GM12891 (cell line): ENCODE measurements around the gene ARPIN.
"Not testable (repeated sequence)": the region's sequence is repeated elsewhere in the genome, so short reads cannot be mapped to it uniquely, and the experiment has no call there.

Experiments
- DNase-seq: peaks from one replicate; pipeline ENCODE4 v3.0.0; 2011; ENCODE audit warnings: low spot score; ENCODE audit not compliant: insufficient read length
- FAIRE-seq: peaks from 2 replicates; lab custom pipeline; 2011; peaks lifted over from hg19 to GRCh38; lab: Jason Lieb, UNC
- PAX5 ChIP-seq: IDR thresholded peaks from 2 replicates; pipeline ENCODE4 v1.6.1; 2011; ENCODE audit warnings: low read length, moderate library complexity, mild to moderate bottlenecking; ENCODE audit not compliant: insufficient read depth, severe bottlenecking
- POLR2A ChIP-seq: IDR thresholded peaks from 2 replicates; pipeline ENCODE4 v1.6.1; 2011; ENCODE audit warnings: low read depth, low read length, control low read depth
- POLR2AphosphoS5 ChIP-seq: IDR thresholded peaks from 2 replicates; pipeline ENCODE4 v1.6.1; 2011; ENCODE audit warnings: low read depth, low read length, control low read depth
- POU2F2 ChIP-seq: IDR thresholded peaks from 2 replicates; pipeline ENCODE4 v1.6.1; 2011; ENCODE audit warnings: low read depth, mild to moderate bottlenecking, control low read depth, low read length, moderate library complexity
- SPI1 ChIP-seq: IDR thresholded peaks from 2 replicates; pipeline ENCODE4 v1.6.1; 2011; ENCODE audit warnings: low read depth, low read length, control low read depth
- TAF1 ChIP-seq: IDR thresholded peaks from 2 replicates; pipeline ENCODE4 v1.6.1; 2011; ENCODE audit warnings: low read depth, low read length, control low read depth

Gene ARPIN

GRCh38 chr15:89860431-89860830 lies 52.3 kb downstream of the ARPIN start:
- TF ChIP-seq TAF1: no peak
- no peak for TF ChIP-seq PAX5
- TF ChIP-seq POLR2A: no peak
- TF ChIP-seq SPI1: no peak
- TF ChIP-seq POU2F2: no peak
- TF ChIP-seq POLR2AphosphoS5: no peak
- FAIRE-seq (peak; percentile 48), DNase-seq (no peak)

DNA sequence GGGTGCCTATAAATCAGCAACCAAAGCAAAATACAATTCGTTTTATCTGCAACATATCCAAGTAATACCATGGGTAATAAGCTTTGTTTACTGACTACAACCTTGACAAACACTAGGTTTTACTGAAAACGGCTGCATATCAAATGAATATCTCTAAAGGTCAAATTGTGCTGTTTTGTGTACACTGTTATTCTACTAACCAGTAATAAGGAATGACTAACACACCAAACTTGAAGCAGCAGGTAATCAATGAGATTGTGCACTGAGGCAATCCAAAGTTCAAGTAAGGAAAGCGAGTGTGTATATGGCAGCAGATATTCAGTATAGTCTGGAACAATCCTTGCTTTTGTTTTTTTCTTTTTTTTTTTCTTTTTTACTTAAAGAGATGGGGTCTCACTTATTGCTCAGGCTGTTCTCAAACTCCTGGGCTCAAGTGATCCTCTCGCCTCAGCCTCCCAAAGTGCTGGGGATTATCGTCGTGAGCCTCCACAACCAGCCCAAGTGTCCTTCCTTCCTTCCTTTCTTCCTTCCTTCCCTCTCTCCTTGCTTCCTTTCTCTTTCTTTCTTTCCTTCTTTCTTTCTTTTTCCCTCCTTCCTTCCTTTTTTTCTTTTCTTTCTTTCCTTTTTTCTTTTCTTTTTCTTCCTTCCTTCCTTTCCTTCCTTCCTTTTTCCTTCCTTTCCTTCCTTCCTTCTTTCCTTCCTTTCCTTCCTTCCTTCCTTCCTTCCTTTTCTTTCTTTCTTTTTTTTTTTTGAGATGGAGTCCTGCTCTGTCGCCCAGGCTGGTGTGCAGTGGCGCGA lies 53.9 kb downstream of the ARPIN start:
- TF ChIP-seq PAX5: no peak
- TF ChIP-seq POU2F2: no peak
- no peak for TF ChIP-seq SPI1
- TF ChIP-seq TAF1: no peak
- TF ChIP-seq POLR2AphosphoS5: no peak
- no peak for TF ChIP-seq POLR2A
- FAIRE-seq (no peak), DNase-seq (no peak)

GRCh38 chr15:89857673-89858072 lies 55.1 kb downstream of the ARPIN start:
- FAIRE-seq: no peak
- TF ChIP-seq SPI1 (no peak), POLR2AphosphoS5 (no peak), POU2F2 (no peak), TAF1 (no peak), PAX5 (no peak), POLR2A (no peak)
- DNase-seq: no peak

- DNase-seq (no peak), FAIRE-seq (no peak)
- TF ChIP-seq PAX5 (no peak), SPI1 (no peak), POLR2A (no peak), POU2F2 (no peak), TAF1 (no peak), POLR2AphosphoS5 (no peak)
Observed at GRCh38 chr15:89855948-89856347, 56.8 kb downstream of the ARPIN start.

DNA sequence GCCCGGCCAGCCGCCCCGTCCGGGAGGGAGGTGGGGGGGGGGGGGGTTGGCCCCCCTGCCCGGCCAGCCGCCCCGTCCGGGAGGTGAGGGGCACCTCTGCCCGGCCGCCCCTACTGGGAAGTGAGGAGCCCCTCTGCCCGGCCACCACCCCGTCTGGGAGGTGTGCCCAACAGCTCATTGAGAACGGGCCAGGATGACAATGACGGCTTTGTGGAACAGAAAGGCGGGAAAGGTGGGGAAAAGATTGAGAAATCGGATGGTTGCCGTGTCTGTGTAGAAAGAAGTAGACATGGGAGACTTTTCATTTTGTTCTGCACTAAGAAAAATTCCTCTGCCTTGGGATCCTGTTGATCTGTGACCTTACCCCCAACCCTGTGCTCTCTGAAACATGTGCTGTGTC lies 57.9 kb downstream of the ARPIN start:
- DNase-seq, FAIRE-seq: not testable (repeated sequence)

DNA sequence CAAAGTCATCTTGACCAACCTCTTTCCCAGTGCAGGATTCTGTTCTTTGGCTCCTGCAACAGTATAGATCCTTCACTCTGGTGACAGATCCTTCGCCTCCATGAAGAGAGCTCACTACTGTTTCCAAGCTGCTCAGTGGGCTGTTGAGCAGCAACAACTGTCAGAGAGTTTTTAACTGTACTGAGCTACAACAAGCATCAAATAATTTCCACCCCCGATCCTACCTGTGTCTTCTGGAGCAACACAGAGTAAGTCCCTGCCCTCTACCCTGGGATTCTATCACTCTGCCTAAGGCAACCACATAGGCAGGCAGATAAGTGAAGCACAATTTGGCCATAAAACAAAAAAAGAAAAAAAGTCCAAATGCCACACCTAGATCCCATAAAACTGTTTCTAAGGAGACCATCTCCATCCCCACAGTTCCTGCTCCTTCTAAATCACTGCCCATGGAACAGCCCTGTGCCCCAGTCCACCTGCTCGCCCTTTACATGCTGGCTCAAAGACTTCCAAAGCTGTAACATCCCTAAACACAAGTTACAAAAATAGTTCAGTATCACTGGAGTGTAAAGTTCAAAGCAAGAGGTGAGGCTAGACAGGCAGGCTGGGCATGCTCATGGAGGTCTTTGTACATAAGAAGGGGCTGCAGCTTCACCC lies 60.3 kb downstream of the ARPIN start:
- TF ChIP-seq POLR2A: no peak
- no peak for TF ChIP-seq SPI1
- TF ChIP-seq POU2F2: no peak
- no peak for TF ChIP-seq POLR2AphosphoS5
- no peak for TF ChIP-seq TAF1
- no peak for TF ChIP-seq PAX5
- no peak for FAIRE-seq
- no peak for DNase-seq

DNA sequence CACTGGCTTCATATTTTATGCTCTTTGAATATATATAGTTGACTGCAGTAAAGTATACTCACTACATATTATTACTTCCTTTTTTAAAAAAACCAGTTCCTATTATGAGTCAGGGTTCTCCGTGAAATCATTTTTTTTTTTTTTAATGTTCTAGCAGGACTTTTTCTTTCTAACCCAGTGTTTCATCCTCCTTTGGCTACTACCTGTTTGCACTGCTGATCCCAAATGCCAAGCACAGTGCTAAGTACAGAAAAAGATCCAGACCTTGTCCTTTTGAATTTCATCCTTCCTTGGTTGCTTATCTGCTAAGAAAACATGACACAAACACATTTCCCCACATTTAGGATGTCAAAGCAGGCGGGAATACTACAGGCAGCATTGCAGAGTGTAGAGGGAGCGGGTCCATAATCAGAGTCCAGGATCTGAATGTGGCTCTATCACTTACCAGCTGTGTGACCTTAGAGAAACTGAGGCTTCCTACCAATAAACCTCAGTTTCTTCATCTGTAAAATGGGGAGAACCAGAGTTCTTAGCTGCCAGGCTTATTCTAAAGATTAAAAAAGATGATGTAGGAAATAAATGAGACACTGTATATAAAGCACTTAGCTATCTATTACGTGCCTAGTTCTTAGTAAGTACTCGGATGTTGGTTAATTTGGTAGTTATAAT lies 60.9 kb downstream of the ARPIN start:
- TF ChIP-seq TAF1 (no peak), PAX5 (no peak), POU2F2 (no peak), POLR2AphosphoS5 (no peak), POLR2A (no peak), SPI1 (no peak)
- no peak for DNase-seq
- no peak for FAIRE-seq

DNA sequence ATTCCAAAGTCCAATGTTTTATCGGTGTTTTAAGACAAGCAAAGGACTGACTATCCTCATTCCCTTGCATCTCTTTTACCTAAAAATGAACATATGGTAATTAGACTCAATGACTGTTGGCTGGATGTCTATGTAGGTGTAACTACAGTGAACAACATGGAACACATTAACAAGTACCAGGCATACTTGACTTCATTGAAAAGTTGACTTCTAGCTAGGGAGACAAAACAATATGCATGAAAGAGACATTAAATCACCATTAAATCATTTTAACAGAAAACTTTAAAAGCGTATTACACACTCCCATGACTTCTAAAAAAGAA lies 63.8 kb downstream of the ARPIN start:
- DNase-seq: no peak
- no peak for FAIRE-seq
- TF ChIP-seq POLR2A (no peak), SPI1 (no peak), POU2F2 (no peak), PAX5 (no peak), TAF1 (no peak), POLR2AphosphoS5 (no peak)

GRCh38 chr15:89847101-89847500 lies 65.7 kb downstream of the ARPIN start:
- DNase-seq (no peak), FAIRE-seq (no peak)
- TF ChIP-seq TAF1: no peak
- TF ChIP-seq POLR2AphosphoS5: no peak
- no peak for TF ChIP-seq POU2F2
- TF ChIP-seq PAX5: no peak
- TF ChIP-seq SPI1: no peak
- no peak for TF ChIP-seq POLR2A
